ENCODE data around the gene SPAG16. TPM values are rescaled to one million over a fixed set of nuclear protein-coding genes. Genes with fewer than 3 reads are reported as not detected.

Gene SPAG16
- total RNA-seq, 1 experiment from 2014 or later: 17.3 TPM

DNA sequence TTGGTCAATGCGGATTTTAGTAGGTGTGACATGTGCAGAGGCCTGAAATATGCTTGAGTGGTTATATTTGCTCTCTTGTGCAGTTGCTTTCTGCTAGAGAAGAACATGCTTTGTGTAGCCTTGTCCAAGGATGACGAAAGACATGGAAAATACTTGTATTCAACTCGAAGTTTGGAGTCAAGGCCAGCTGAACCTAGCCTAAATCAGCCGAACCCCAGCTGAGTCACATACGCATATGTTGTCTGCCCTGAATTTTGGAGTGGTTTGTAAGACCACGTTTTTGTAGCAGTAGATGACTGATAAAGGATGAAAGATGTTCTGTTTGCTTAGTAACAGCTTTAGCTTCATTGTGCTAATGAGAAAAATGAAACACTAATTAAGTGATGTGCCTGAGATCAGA, 22.5 kb upstream of the SPAG16 start:
- Histone ChIP-seq H3K4ac (ENCODE audit: low read depth, low read length) (no peak overlapping the region), H2BK15ac (ENCODE audit: low read depth, low read length) (no peak overlapping the region), H3K9ac (ENCODE audit: extremely low read depth, insufficient read length, low read length) (no peak overlapping the region), H3K14ac (ENCODE audit: insufficient read depth, low read length) (no peak overlapping the region), H3T11ph (ENCODE audit: low read length) (no peak overlapping the region), H4K91ac (ENCODE audit: insufficient read length, low read depth, low read length) (no peak overlapping the region), H3K27ac (ENCODE audit: insufficient read length, low read depth, low read length) (no peak overlapping the region), H3K27me3 (ENCODE audit: insufficient read depth, low read length) (no peaks in the 10 kb centered on the region), H3K23ac (ENCODE audit: insufficient read length, low read depth, low read length) (no peak overlapping the region), H4K20me1 (ENCODE audit: control insufficient read depth, insufficient read depth, insufficient read length) (no peaks in the 10 kb centered on the region), H3K9me3 (ENCODE audit: control insufficient read depth, low read depth, low read length) (no peaks in the 10 kb centered on the region), H2BK20ac (ENCODE audit: low read depth, low read length, poor library complexity, severe bottlenecking) (no peak overlapping the region), H3K23me2 (ENCODE audit: insufficient read length, low read depth, low read length, poor library complexity, severe bottlenecking) (no peaks in the 10 kb centered on the region), H2BK12ac (ENCODE audit: insufficient read length, low read depth, low read length) (no peak overlapping the region), H3K4me2 (ENCODE audit: insufficient read depth, insufficient read length, low read length) (no peak overlapping the region), H2BK120ac (ENCODE audit: low read depth, low read length, poor library complexity, severe bottlenecking) (no peak overlapping the region), H3K56ac (ENCODE audit: insufficient read length, low read depth, low read length) (no peak overlapping the region), H3K79me1 (ENCODE audit: insufficient read depth, low read depth, low read length, poor library complexity, severe bottlenecking) (no peaks in the 10 kb centered on the region), H2AK5ac (ENCODE audit: insufficient read length, low read length) (no peak overlapping the region), H3K4me1 (ENCODE audit: insufficient read depth, low read length) (no peaks in the 10 kb centered on the region), H4K8ac (replicated peaks; ENCODE audit: insufficient read length, low read depth, low read length) (no peak overlapping the region), H2AFZ (ENCODE audit: low read length) (no peak overlapping the region), H3K79me2 (ENCODE audit: insufficient read depth, low read length) (no peaks in the 10 kb centered on the region), H3K18ac (ENCODE audit: insufficient read length, low read depth, low read length) (no peak overlapping the region), H2BK5ac (ENCODE audit: insufficient read length, low read length) (no peak overlapping the region), H4K5ac (ENCODE audit: insufficient read length, low read depth, low read length) (no peak overlapping the region)
- Mint-ChIP-seq H3K4me3 (no peak overlapping the region), H3K27me3 (ENCODE audit: low read depth) (no peaks in the 10 kb centered on the region), H3K27ac (no peak overlapping the region), H3K4me1 (no peaks in the 10 kb centered on the region), H3K36me3 (ENCODE audit: insufficient read depth in 1 of 3, low read depth in 3 of 3) (no peaks in the 10 kb centered on the region), H3K9me3 (no peaks in the 10 kb centered on the region; a peak in 1 of 5 replicates)
- no CpG with 5 or more reads among the region's 6 CpGs for WGBS (ENCODE audit: extremely low coverage, insufficient read length, low lambda C conversion rate)
- DNase-seq: no peak
- TF ChIP-seq, protein P1, sequence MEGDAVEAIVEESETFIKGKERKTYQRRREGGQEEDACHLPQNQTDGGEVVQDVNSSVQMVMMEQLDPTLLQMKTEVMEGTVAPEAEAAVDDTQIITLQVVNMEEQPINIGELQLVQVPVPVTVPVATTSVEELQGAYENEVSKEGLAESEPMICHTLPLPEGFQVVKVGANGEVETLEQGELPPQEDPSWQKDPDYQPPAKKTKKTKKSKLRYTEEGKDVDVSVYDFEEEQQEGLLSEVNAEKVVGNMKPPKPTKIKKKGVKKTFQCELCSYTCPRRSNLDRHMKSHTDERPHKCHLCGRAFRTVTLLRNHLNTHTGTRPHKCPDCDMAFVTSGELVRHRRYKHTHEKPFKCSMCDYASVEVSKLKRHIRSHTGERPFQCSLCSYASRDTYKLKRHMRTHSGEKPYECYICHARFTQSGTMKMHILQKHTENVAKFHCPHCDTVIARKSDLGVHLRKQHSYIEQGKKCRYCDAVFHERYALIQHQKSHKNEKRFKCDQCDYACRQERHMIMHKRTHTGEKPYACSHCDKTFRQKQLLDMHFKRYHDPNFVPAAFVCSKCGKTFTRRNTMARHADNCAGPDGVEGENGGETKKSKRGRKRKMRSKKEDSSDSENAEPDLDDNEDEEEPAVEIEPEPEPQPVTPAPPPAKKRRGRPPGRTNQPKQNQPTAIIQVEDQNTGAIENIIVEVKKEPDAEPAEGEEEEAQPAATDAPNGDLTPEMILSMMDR (conservative IDR thresholded peaks at IDR 0.05): no peak

Measured in H9 (cell line).